HepG2 (cell line): Measurements from ENCODE around the gene CARMIL3. TPM values are rescaled to one million over a fixed set of nuclear protein-coding genes. Genes with fewer than 3 reads are reported as not detected.
A peak's percentile ranks its signal among the peaks of the same experiment; 100 is the strongest.

Experiments
- AKAP8 ChIP-seq: sonication (generic); formaldehyde crosslinking; IDR thresholded peaks from 2 replicates; pipeline ENCODE4 v1.5.1; 2020; ENCODE audit warnings: mild to moderate bottlenecking, missing genetic modification reagents
- DRAP1 ChIP-seq: IDR thresholded peaks from 2 replicates; pipeline ENCODE4 v1.6.1; 2016; ENCODE audit warnings: missing genetic modification reagents, missing compliant biosample characterization
- FOXK1 ChIP-seq: sonication (generic); formaldehyde crosslinking; IDR thresholded peaks from 2 replicates; pipeline ENCODE4 v1.4.0; 2020; ENCODE audit warnings: low read depth, missing genetic modification reagents, borderline replicate concordance
- HMGXB3 ChIP-seq: sonication (generic); formaldehyde crosslinking; IDR thresholded peaks from 2 replicates; pipeline ENCODE4 v1.4.0; 2020; ENCODE audit warnings: missing genetic modification reagents, borderline replicate concordance
- MAZ ChIP-seq, 2 experiments: sonication (generic) in 1 of 2; formaldehyde crosslinking in 1 of 2; IDR thresholded peaks; 2 replicates each; pipeline versions ENCODE4 v1.5.0 to v1.6.1; 2012 to 2020; ENCODE audit warnings: low read depth in 2 of 2, mild to moderate bottlenecking in 2 of 2, borderline replicate concordance in 1 of 2, improper control_type of control experiment in 1 of 2, low read length in 1 of 2, missing genetic modification reagents in 1 of 2, moderate library complexity in 1 of 2
- NFE2L1 ChIP-seq: sonication (generic); formaldehyde crosslinking; IDR thresholded peaks from 2 replicates; pipeline ENCODE4 v1.4.0; 2020; ENCODE audit warnings: missing genetic modification reagents, mild to moderate bottlenecking, borderline replicate concordance
- NFYC ChIP-seq: IDR thresholded peaks from 2 replicates; pipeline ENCODE4 v1.6.1; 2016; ENCODE audit warnings: missing genetic modification reagents, missing compliant biosample characterization
- NR2F1 ChIP-seq, 2 experiments: fragments of 450-650 bp in 1 of 2; formaldehyde crosslinking in 1 of 2; IDR thresholded peaks; 2 replicates each; pipeline versions ENCODE4 v1.5.0 to v1.6.1; 2016 to 2020; ENCODE audit warnings: mild to moderate bottlenecking in 1 of 2, missing compliant biosample characterization in 1 of 2, missing genetic modification reagents in 1 of 2, moderate library complexity in 1 of 2
- NR2F2 ChIP-seq: IDR thresholded peaks from 2 replicates; pipeline ENCODE4 v1.6.1; 2012; ENCODE audit warnings: low read depth, inconsistent platforms, borderline replicate concordance
- SNAPC2 ChIP-seq: sonication (generic); formaldehyde crosslinking; IDR thresholded peaks from 2 replicates; pipeline ENCODE4 v1.8.1; 2022; ENCODE audit warnings: mild to moderate bottlenecking, missing genetic modification reagents
- TCF7L2 ChIP-seq: IDR thresholded peaks from 2 replicates; pipeline ENCODE4 v1.6.1; 2011; ENCODE audit warnings: mild to moderate bottlenecking, low read depth, low read length, moderate library complexity
- XBP1 ChIP-seq: sonication (generic); formaldehyde crosslinking; IDR thresholded peaks from 2 replicates; pipeline ENCODE4 v1.5.0; 2020; ENCODE audit warnings: missing genetic modification reagents
- ZNF274 ChIP-seq: sonication (generic); formaldehyde crosslinking; IDR thresholded peaks from 2 replicates; pipeline ENCODE4 v1.5.1; 2020; ENCODE audit warnings: mild to moderate bottlenecking, missing genetic modification reagents
- ZNF446 ChIP-seq: sonication (generic); formaldehyde crosslinking; IDR thresholded peaks from 2 replicates; pipeline ENCODE4 v1.5.0; 2020; ENCODE audit warnings: mild to moderate bottlenecking, missing genetic modification reagents
- ZNF503 ChIP-seq: sonication (generic); formaldehyde crosslinking; IDR thresholded peaks from 2 replicates; pipeline ENCODE4 v1.4.0; 2020; ENCODE audit warnings: missing genetic modification reagents
- ZNF772 ChIP-seq: sonication (generic); formaldehyde crosslinking; IDR thresholded peaks from 2 replicates; pipeline ENCODE4 v1.5.0; 2020; ENCODE audit warnings: mild to moderate bottlenecking, missing genetic modification reagents
- polyA plus RNA-seq, 8 experiments: library from polyadenylated mRNA; depleted of rRNA in 3 of 8; stranded (reverse) in 7 of 8; unstranded in 1 of 8; fragments of >200 nt; fragmentation: Illumina TruSeq in 4 of 8; extraction: Trizol in 4 of 8; gene quantifications; 2 replicates each; pipeline versions ENCODE4 v1.2.1 to v1.2.3, GENCODE V29; 2011 to 2016; ENCODE audit warnings: low read depth in 4 of 8, missing spikeins in 1 of 8, mixed read lengths in 1 of 8; ENCODE audit not compliant: insufficient read depth in 1 of 8
- total RNA-seq, 5 experiments: library from RNA; depleted of rRNA; stranded (reverse); fragments of >200 nt; fragmentation: Illumina TruSeq; extraction: Trizol; gene quantifications; 2 replicates each; pipeline ENCODE4 v1.2.3, GENCODE V29; 2016; ENCODE audit warnings: low read depth in 1 of 5
- TF ChIP-seq, protein P1 (sequence below): sonication (generic); formaldehyde crosslinking; IDR thresholded peaks from 2 replicates; pipeline ENCODE4 v1.4.0; 2020; ENCODE audit warnings: missing genetic modification reagents

CARMIL3 gene
- total and polyA plus RNA-seq, 2 of the 13 experiments (the other 11 are each of a cell fraction or from before 2014, with no cell fraction given) = 0.27 to 0.55 TPM

DNA sequence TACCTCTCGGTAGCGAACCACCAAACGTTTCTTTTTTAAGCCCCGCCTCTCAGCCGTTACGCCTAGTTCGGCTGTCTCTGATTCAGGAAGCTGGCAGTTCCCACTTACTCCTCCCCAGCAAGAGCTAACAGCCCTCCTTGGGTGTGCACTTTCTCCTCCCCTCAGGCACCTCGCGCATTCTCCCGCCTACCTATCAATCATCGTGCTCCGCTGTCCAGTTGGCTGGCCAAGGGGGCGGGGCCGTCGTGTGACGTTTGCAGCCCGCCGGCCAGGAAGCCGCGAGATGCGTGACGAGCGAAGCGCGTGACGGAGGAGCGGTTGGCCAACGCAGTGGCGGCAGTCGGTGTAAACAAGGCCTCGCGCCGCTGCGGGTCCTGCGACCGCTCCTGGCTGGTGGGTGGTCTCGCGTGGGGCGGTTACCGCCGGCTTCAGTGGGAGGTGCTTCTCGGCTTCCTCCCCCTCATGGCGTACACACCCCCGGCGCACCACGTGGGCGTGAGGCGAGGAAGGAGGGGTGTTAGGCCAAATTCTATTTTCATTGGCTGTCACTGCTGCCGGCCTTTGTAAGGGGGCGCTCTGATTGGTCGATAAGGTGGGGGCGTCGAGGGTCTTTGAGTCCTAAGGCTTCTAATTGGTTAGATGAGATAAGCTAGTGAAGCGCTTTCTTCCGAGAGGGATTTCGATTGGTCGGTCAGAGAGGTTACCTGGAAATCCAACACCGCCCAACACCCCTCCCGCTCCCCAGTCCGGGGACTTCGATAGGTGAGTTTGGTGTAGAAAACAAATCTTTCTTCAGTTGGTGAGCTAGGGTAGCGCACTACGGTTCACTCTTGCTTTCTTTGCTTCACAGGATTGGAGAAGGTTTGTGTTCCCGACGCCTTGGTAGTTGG lies 63.0 kb downstream of the CARMIL3 start, which contains the start of the genes DCAF11 and NRL (continued):
- TF ChIP-seq FOXK1 (peak; percentile 99), NFYC (CRISPR knock-in tag) (peak; percentile 94), DRAP1 (CRISPR knock-in tag) (peak; percentile 89), NR2F1 (CRISPR knock-in tag; IDR thresholded peaks at IDR 0.05) (no peak; a peak in 1 of 4 replicates), ZNF446 (CRISPR knock-in tag) (no peak), TCF7L2 (no peak), ZNF274 (CRISPR knock-in tag) (peak; percentile 99), ZNF503 (CRISPR knock-in tag) (peak; percentile 87), ZNF772 (CRISPR knock-in tag) (peak; percentile 97), AKAP8 (peak; percentile 96), NR2F2 (no peak), SNAPC2 (CRISPR knock-in tag) (peak; percentile 95), MAZ (IDR thresholded peaks at IDR 0.05; ENCODE audit: borderline replicate concordance, low read depth, low read length) (peak; percentile 83), MAZ (CRISPR knock-in tag; IDR thresholded peaks at IDR 0.05; ENCODE audit: low read depth) (peak; percentile 99), NFE2L1 (0 out of 2 replicates have a peak, but pooled peaks have one; percentile 47), XBP1 (no peak), HMGXB3 (CRISPR knock-in tag) (peak; percentile 99)
- TF ChIP-seq, protein P1, sequence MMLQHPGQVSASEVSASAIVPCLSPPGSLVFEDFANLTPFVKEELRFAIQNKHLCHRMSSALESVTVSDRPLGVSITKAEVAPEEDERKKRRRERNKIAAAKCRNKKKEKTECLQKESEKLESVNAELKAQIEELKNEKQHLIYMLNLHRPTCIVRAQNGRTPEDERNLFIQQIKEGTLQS (CRISPR knock-in tag) = peak; percentile 83
